Osteocyte (in vitro differentiated cells): ENCODE measurements around the gene KCTD19. TPM values are rescaled to one million over a fixed set of nuclear protein-coding genes. Genes with fewer than 3 reads are reported as not detected.

Source experiments
- DNase-seq: peaks from one replicate; pipeline ENCODE4 v3.0.0; 2021; ENCODE audit warnings: mixed read lengths; ENCODE audit not compliant: unreplicated experiment; ENCODE audit errors: extremely low spot score
- H3K27ac Mint-ChIP-seq: one replicate; pipeline ENCODE4 v1.8.0; 2021; ENCODE audit warnings: mild to moderate bottlenecking, mixed read lengths; ENCODE audit not compliant: unreplicated experiment
- H3K27me3 Mint-ChIP-seq: one replicate; pipeline ENCODE4 v1.8.0; 2021; ENCODE audit warnings: mixed read lengths; ENCODE audit not compliant: unreplicated experiment
- H3K36me3 Mint-ChIP-seq: one replicate; pipeline ENCODE4 v1.8.0; 2021; ENCODE audit warnings: mixed read lengths; ENCODE audit not compliant: unreplicated experiment
- H3K4me1 Mint-ChIP-seq: one replicate; pipeline ENCODE4 v1.8.0; 2021; ENCODE audit warnings: mixed read lengths; ENCODE audit not compliant: unreplicated experiment
- H3K4me3 Mint-ChIP-seq: one replicate; pipeline ENCODE4 v1.8.0; 2021; ENCODE audit warnings: mild to moderate bottlenecking, moderate library complexity, mixed read lengths; ENCODE audit not compliant: unreplicated experiment
- H3K9me3 Mint-ChIP-seq: one replicate; pipeline ENCODE4 v1.8.0; 2021; ENCODE audit warnings: mixed read lengths; ENCODE audit not compliant: unreplicated experiment
- total RNA-seq: library from RNA; stranded (reverse); gene quantifications from 2 replicates; pipeline ENCODE4 v1.2.1, GENCODE V29; 2021
- TF ChIP-seq, protein P1 (sequence below): fragments of 200-600 bp; sonication (generic); IDR thresholded peaks from 2 replicates; pipeline ENCODE4 v1.5.0; 2021; ENCODE audit warnings: antibody characterized with exemption, mild to moderate bottlenecking, moderate library complexity

The KCTD19 gene
- total RNA-seq, 1 donor from 2014 or later, result not detected

DNA sequence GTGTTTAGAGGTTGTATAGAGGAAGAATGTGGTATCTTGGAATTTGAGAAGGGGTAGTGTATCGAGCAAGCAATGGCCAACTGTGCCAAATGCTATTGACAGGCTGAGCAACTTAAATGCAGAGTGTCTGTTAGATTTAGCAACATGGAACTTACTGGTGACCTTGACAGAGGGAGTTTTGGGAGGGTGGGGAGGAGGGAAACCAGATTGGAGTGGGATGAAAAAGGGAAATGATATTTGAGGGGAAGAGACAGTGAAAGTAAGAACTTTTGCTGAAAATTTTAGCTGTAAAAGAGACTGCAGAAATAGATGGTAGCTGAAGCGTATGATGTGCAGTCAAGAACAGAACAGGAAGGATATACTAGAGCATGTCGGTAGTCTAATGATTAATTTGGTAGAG lies 1.2 kb upstream of the KCTD19 start:
- no peak overlapping the region for H3K4me3 Mint-ChIP-seq
- H3K36me3 Mint-ChIP-seq, result no peaks in the 10 kb centered on the region
- H3K27ac Mint-ChIP-seq, result no peak overlapping the region
- TF ChIP-seq, protein P1, sequence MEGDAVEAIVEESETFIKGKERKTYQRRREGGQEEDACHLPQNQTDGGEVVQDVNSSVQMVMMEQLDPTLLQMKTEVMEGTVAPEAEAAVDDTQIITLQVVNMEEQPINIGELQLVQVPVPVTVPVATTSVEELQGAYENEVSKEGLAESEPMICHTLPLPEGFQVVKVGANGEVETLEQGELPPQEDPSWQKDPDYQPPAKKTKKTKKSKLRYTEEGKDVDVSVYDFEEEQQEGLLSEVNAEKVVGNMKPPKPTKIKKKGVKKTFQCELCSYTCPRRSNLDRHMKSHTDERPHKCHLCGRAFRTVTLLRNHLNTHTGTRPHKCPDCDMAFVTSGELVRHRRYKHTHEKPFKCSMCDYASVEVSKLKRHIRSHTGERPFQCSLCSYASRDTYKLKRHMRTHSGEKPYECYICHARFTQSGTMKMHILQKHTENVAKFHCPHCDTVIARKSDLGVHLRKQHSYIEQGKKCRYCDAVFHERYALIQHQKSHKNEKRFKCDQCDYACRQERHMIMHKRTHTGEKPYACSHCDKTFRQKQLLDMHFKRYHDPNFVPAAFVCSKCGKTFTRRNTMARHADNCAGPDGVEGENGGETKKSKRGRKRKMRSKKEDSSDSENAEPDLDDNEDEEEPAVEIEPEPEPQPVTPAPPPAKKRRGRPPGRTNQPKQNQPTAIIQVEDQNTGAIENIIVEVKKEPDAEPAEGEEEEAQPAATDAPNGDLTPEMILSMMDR, result no peak
- peaks cover 27% of the 10 kb centered on the region for H3K27me3 Mint-ChIP-seq
- H3K4me1 Mint-ChIP-seq, result peaks cover 13% of the 10 kb centered on the region
- H3K9me3 Mint-ChIP-seq, result no peaks in the 10 kb centered on the region
- DNase-seq, result no peak

DNA sequence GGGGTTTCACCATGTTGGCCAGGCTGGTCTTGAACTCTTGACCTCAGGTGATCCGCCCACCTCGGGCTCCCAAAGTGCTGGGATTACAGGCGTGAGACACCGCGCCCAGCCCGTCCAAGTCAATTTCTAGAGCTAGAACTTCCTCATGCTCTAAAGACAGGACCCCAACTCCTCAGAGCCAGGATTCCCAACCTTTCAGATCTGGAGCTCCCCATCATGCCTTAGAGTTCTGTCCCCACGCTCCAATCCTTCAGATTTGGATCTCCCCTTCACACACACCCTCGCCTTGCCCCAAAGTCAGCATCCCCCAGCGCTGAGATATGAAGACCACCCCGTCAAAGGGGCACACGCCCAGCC lies 448 bp downstream of the KCTD19 start:
- no peak overlapping the region for H3K27ac Mint-ChIP-seq
- DNase-seq, result no peak

DNA sequence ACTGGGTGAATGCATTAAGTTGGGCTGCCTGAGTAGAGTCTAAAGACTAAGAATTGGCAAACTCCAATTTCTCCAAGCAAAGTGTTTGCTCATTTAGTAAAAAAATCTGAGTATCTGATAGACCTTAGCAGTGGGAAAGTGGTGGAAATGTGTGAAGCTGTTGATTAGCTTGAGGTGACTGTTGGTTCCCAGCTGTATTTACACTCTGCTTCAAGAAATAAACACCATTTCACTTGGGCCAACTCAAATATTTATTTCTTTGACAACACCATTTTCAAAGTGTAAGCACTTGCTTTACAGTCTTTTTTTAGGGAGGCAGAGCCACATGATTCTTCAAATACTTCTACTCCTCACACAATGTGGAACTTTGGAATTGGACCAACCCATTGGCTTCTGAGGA lies 8.7 kb downstream of the KCTD19 start:
- Mint-ChIP-seq H3K4me1 (peaks cover 23% of the 10 kb centered on the region), H3K4me3 (no peak overlapping the region), H3K36me3 (no peaks in the 10 kb centered on the region), H3K9me3 (no peaks in the 10 kb centered on the region), H3K27me3 (peaks cover 30% of the 10 kb centered on the region), H3K27ac (no peak overlapping the region)
- no peak for DNase-seq
- TF ChIP-seq, protein P1, result no peak

More for the DNA sequence above, 448 bp downstream of the KCTD19 start:
- H3K9me3 Mint-ChIP-seq, result no peaks in the 10 kb centered on the region
- peaks cover 17% of the 10 kb centered on the region for H3K4me1 Mint-ChIP-seq
- H3K36me3 Mint-ChIP-seq, result no peaks in the 10 kb centered on the region
- TF ChIP-seq, protein P1, result no peak
- H3K4me3 Mint-ChIP-seq, result peak overlapping the region; percentile 69
- peaks cover 40% of the 10 kb centered on the region for H3K27me3 Mint-ChIP-seq

DNA sequence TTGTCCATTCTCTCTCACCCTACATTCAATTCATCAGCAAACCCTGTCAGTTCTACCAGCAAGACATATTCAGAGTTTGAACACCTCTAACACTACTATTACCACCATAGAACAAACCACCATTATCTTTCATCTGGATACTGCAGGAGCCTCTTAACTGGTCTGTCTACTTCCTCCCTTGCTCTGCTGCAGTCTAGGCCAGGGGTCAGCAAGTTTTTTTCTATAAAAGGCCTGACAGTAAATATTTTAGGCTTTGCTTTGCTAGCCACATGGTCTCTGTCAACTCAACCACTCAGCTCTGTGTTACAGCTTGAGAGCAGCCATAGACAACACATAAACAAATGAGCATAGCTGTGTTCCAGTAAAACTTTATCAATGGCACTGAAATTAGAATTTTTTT lies 13.8 kb downstream of the KCTD19 start:
- Mint-ChIP-seq H3K4me3 (no peak overlapping the region), H3K36me3 (no peaks in the 10 kb centered on the region), H3K27ac (no peak overlapping the region), H3K27me3 (no peaks in the 10 kb centered on the region), H3K4me1 (peaks cover 18% of the 10 kb centered on the region), H3K9me3 (no peaks in the 10 kb centered on the region)
- DNase-seq, result no peak
- TF ChIP-seq, protein P1, result no peak

DNA sequence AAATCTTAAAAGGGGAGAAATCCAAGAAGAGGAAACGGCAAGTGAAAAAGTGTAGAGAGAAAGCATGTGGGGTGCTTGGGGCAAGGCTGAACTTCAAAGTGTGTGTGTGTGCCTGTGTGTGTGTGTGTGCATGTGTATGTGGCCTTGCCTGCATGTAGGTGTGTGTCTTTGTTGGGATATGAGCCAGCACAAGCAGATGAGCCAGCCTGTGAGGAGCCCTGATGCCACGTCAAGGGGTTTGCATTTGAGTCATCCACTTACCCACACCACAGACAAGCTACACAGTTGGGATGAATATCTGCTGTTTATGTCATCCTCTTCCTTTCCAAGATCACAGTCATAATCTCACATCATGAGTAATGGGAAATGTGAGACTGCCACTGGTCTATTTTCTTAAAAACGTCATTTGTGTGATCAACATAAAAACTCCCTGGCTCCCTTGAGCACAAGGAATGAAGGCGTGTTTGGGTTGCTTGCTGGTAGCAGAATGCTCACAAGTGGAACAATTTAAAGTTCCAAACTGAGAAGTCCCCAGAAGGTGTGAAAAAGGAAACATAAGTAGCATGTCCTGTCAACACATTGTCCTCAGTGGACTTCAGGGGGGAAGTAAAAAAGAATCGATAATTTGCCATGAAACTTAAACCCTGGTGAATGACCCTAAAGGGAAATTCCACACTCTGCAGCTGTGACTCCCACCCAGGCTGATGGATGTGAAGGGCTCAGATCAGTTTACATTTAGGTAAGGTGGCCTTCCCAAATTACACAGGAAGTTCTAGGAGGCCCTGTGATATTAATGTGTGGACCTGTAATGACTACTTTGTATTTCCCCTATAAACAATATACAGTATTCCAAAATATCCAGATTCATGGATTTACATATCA lies 14.7 kb downstream of the KCTD19 start:
- Mint-ChIP-seq H3K4me3 (no peak overlapping the region), H3K27me3 (no peaks in the 10 kb centered on the region), H3K4me1 (peaks cover 16% of the 10 kb centered on the region), H3K36me3 (no peaks in the 10 kb centered on the region), H3K27ac (peak overlapping the region; percentile 66), H3K9me3 (no peaks in the 10 kb centered on the region)
- TF ChIP-seq, protein P1, result no peak
- no peak for DNase-seq
